Fibroblast of skin of right quadriceps (primary cell): ENCODE measurements around the gene SHISAL2B.
"Not testable (repeated sequence)": the region's sequence is repeated elsewhere in the genome, so short reads cannot be mapped to it uniquely, and the experiment has no call there.

Source experiments
- DNase-seq: peaks from one replicate; pipeline ENCODE4 v3.0.0-alpha.2; 2013

Gene SHISAL2B

DNA sequence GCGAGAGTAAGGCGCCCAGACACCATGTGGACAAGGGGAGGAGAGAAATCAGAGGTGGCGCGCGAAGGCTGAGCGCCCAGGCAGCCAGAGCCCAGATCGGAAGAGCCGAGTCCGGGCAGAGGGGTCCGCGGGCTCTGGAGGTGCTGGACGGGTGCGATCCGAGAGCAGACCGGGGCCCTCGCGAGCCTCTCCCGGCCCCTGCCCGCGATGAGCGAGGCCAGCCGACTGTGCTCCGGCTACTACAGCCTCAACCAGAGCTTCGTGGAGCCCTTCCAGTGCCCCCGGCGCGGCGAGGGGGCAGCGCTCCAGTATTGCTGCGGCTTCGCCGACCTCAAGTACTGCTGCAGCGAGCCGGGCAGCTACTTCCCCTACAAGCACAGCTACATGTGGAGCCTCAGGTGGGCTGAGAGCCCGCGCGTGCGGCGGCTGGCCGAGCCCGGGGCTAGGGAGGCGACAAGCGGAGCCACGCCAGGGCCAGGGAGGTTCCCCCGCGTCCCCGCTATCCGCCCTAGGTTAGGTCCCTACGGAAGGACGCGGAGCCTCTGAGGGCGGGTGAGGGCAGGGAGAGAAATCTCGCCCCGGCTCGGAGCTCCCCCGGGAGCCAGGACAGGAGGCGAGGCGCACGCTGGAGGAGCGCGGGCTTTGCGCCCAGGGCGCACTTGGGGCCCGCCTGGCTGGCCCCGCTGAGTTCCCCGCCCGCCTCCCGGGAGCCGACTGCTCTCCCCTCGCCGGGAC is at the start of gene SHISAL2B:
SHISAL2B (plus strand) TSS at position 87 of the 735 bp plus-strand sequence; CDS start at position 208, 121 bp downstream.
- DNase-seq, result no peak

DNA sequence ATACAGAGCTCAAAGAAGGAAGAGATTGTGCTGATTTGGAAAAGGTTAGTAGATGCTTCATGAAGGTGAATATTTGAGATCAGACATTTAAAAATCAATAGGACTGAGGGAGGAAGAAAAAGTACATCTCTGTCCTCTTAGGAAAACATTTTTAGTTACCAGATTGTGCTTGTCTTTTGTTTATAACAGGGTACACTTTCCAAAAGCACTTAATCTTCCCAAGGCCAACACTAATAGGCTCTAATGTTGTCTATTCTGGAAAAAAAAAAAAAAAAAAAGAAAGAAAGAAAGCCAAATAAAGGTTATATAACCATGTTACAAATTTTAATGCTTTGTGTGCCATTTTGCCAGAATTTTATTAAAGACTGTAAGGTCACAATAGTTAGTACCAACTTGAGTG is 45.5 kb upstream of the SHISAL2B start:
- no peak for DNase-seq

DNA sequence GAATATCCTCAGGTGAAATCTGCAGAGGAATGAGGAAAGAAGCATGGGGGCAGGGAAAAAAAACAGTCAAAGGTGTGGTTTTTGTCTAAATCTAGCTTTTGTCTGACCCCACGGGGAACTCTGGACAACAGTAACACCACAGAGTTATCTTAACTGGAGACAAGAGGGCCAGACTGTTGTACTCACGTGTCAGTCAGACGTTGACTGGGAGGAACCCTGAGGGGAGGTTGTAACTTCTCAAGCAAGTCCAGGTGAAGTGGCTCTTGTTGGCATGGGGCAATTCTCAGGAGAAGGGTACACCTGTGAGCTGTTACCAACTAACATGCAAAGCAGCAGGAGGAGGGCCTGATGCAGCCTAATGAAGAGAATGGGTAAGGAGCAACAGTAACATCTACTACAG is 44.1 kb upstream of the SHISAL2B start:
- no peak for DNase-seq

DNA sequence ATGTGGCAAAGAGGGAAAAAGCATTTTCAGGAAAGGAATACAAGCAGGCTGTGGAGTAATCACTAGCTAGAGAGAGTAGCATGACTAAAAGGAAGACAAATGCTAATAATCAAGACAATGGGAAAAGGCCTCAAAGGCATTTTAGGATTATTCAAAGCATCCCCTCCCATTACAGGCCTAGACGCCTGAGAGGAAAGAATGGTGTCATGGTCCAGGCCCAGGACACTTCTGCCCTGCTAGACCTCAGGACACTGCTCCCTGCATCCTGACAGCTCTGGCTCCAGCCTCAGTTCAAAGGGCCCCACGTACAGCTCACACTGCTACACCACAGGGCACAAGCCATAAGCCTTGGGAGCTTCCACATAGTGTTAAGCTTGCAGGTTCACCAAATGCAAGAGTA is 40.8 kb upstream of the SHISAL2B start:
- DNase-seq, result no peak

DNA sequence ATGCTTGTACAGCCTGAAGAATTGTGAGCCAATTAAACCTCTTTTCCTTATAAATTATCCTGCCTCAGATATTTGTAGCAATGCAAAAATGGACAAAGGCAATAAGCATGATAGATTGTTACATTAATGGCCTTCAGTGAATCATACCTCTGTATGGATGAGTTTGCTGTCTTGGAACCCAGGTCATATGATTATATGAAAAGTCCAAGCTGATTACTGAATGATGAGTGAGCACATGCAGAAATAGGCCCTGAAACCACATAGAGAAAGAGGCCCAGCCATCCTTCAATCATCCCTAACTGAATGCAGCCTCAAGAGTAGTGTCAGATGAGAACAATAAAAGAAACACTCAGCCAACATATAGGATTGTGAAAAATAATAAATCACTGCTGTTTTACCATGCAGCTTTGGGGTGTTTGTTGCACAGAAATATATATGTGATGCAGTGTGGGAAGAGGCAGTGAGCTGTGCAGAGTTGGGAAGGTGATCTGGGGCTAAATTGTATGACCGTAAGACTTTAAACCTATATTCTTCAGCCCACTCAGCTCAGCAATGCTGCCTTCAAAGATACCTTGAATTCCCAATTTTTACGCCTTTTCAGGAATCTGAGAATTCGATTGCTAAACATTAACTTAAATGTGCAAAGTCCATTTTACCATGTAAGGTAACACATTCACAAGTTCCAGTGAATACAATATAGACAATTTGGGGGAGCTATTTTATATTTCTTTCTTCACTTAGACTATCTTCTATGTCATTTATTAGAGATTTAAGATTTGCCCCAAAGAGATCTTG is 36.3 kb upstream of the SHISAL2B start:
- no peak for DNase-seq

DNA sequence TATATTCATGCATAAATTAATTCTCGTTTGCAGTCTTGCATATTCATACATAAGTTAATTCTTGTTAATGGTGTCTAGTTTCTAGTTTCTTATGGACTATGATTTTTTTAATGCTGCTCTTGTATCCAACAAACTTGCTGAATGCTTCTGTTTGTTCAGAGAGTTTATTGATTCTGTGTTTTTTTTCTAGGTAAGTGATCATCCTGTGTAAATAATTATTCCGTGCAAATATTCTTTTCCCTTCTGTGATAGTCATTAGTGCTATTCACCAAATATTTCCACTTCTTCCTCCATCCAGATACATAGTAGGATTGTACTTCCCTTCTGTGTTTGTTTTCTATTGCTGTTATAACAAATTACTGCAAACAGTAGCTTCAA is 35.8 kb upstream of the SHISAL2B start:
- no peak for DNase-seq

DNA sequence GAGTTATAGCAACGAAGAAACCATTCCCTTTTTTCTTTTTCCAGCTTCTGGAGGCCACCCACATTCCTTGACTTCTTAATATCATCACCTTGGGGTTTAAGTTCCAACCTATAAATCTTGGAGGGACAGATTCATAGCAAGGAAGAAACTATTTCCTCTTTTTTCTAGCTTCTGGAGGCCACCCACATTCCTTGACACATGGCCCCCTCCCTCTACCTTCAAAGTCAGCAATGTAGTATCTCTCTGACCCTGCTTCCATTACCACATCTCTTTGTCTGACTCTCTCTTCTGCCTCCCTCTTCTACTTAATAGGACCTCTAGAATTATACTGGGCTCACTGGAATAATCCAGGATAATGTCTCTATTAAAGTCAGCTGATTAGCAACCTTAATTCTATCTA is 34.7 kb upstream of the SHISAL2B start:
- DNase-seq, result no peak

DNA sequence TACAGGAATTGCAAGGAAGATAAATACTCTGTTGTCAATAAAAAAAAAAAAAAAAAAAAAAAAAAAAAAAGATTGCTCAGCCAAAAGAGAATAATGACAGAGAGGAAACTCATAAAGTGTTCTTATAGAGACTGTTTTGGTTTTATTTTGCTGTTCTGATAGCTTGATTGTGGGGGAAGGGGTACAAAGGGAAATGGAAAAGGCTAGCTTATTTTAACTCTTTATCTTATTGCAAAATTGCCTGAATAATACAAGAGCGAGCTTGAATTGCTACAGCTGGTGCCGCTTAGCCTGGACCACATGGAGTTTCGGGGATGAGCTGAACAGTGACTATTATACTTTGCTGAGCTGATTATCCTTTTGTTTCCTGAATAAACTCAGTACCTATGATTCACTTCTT is 31.0 kb upstream of the SHISAL2B start:
- DNase-seq, result no peak

DNA sequence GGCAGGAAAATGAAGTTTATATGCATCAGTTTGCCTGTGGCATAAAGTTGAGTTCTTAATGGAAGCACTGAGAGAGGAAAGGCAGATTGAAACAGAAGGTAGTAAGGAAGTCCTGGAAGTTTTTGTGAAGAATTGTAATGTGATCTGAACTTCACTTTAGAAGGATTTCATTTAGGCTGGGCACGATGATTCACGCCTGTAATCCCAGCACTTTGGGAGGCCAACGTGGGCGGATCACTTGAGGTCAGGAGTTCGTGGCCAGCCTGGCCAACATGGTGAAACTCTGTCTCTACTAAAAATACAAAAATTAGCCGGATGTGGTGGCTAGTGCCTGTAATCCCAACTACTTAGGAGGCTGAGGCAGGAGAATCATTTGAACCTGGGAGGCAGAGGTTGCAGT is 27.1 kb upstream of the SHISAL2B start:
- DNase-seq, result peak; percentile 17

DNA sequence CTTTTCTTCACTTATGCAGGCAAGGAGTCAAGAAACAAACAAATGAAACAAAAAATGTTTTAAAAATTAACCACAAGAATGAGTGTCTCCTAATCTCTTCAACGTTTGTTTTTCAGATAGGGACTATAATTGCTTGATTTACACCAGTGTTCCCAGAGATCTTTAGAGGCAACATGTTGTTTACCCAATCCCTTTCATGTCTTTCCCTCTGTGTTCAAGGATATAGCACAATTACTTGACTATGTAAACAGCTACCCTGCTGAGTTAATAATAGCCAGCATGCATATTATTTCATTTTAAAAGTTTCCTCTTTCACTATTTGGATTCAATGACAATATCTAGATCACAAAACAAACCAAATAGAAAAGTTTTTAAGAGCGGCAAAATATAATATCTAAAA is 25.1 kb upstream of the SHISAL2B start:
- DNase-seq, result no peak

DNA sequence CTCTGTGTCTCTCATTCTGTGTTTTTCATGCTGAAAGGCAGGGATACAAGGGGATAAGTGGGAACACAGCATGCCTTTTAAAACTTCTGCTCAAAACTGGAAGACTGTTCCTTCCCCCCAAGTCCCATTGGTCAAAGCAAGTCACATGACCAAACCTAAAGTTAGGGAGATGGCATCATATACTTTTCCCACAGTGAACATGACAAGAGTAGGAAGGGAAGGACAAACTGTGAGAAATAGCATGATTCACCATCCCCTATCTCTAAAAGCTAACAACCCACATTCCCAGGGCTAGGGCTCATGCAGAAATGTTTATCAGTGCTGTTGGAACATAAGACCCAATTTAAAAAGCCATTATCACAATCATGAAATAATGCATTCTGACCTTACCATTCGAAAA is 24.2 kb upstream of the SHISAL2B start:
- peak; percentile 43 for DNase-seq

DNA sequence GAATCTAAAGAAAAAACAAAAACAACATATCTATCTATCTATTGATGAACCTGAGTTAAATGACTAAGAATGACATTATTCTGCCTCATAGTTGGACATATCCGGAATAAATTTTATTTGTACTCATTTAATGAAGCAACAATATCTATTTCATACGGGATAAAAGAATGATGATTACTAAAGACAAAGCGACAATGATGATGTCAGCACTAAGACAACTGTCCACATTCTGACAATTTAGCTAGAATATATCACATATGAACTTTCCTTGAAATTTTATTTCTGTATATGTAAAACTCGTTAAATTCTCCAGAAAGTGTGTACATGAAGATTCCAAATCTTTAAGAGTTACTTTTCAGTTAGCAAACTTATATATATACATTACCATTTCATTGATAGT is 23.2 kb upstream of the SHISAL2B start:
- no peak for DNase-seq

DNA sequence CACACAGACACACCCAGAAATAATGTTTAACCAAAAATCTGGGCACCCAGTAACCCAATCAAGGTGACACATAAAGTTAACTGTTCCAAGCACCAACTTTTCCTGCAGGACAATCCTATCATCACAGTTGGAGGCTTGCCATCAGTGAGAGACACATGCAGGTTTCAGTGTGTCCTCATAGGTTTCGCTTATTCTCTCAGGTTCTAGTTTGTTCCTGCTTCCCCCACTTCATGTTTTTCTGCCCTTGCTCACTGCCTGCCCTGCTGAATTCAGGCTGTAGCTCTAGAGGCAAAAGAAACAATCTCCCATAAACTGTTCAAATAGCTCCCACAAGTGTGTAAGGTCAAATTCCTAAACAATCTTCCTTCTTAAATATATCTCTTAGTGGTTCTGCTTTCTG is 20.0 kb upstream of the SHISAL2B start:
- no peak for DNase-seq

DNA sequence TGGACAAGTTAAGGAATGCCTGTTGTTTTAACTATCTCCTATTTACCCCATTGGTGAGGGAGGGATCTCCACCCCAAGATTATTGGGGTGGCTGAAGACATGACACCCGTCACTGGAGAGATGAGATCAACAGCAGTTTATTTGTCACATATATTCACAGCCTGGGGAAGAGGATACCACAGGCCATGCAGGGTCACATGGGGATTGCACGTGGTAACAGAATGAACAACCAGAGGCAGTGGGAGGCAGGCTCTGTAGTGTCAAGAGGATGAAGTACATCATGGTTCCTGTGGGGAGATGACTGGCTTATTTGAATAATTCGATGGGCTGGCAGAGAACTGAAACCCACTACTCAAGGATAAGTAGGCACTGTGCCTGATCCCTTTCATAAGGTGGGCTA is 18.6 kb upstream of the SHISAL2B start:
- no peak for DNase-seq

DNA sequence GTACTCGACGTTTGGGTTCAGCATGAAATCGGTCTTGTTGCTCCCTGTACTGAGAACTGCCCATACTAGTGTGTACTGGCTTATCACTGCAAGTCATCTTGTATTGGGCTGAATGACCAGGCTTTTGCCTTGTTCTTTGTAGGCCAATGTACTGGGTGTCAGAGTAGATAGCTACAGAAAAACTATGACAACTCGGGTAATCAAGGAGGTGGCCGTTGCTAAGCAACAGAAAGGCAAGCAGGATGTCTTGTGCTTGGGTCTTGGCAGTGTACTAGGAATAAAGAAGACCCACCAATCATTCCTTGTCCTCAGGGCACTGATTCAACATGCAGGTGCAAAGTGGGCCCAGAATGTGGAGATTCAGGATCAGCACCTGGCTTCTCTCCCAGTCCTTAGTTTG is 11.9 kb upstream of the SHISAL2B start:
- DNase-seq, result no peak

DNA sequence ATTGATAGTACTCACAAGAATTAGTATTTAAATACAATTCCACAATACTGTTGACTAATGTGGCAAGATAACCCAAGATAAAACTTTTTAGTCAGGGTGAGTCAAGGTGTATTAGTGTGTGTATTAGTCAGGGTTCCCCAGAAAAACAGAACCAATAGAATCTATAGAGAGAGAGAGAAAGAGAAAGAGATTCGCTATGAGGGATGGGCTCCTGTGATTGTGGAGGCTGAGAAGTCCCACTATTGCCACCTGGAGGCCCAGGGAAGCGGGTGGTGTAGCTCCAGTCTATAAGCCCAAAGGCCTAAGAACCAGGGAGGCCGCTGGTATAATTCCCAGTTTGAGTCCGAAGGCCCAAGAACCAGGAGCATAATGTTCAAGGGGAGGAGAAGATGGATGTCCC is 10.0 kb upstream of the SHISAL2B start:
- no peak for DNase-seq

DNA sequence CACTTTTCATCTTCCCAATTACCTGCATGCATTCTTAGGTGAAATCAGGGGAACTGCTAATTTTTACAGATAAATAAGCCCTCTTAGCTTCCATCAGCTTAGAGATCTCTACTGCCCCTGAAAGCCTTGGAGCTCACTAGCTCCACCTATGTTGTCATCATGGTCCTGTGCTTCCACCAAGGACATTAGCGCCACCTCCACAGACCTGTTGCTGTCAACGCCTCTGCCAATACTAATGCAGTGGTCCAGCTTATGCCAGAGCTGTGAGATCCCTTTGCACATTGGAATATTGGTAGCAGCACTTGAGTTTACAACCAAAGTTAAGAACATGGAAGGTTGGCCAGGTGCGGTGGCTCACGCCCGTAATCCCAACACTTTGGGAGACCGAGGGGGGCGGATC is 7.7 kb upstream of the SHISAL2B start:
- DNase-seq, result no peak

DNA sequence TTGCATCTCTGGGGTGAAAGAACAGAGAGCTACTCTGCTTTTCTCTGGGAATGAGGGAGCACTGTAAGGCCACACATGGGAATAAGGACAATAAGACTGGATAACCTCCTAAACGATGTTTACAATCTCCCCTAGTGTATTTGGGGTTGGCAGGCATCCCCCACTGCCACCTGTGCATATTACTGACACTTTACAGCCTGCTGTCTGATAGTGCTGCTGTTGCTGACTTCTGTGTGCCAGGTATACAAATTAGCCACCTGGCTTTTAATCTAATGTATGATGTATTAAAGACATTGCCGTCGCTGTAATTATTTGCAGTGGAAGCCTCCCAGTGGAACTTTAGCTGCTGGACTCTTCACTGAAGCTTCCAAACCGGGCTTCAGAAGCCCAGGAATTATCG is 4.4 kb upstream of the SHISAL2B start:
- no peak for DNase-seq

DNA sequence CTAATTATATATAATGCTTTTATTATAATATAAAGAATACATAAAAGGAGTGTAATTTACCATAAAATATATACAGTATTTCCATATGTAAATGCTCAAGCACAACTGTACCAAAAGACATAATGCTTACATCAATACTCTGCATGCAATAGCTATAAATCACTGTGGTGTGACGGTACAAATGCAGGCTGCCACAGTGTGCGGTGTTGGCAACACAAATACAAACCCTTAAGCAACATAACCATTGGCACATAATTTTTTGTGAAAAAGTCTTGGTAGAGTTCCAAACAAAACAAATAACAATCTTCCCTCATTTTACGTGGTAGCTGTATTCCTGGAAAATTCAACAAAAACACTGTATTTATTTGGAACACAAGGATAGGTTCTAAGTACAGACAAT is 1.9 kb upstream of the SHISAL2B start:
- no peak for DNase-seq

DNA sequence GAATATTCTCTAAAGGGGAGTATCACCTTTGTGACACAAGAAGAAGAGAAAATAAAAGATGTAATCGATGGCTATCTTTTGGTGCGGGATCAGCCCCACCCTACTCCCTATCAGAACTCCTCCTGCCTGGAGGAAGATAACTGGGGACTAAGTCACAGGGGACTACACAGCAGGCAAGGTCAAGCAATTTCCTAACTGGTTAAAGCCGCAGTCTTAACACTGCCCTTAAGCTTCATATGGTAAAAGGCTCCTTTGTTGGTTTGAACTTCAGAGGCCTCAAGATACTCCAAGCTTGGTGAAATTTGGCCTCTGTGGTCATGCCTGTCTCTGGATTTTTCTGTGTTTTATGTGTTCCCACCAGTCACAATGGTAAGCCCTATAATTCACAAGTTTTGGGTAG is 1.3 kb upstream of the SHISAL2B start:
- no peak for DNase-seq

DNA sequence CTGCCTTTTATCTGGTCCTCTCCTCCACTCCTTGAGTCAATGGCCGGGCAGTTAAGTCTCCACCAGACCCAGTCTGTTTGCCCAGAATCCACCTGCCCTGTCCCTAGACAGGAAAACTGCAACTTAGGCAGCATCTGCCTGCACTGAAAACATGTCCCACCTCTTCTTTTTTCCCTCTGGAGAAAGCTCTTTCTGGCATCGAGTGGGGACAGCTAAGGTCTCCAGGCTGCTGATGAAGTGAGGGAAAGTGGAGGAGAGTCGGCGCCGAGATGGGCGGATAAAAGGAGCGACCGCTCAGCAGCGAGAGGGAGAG is 243 bp upstream of the SHISAL2B start:
- no peak for DNase-seq

DNA sequence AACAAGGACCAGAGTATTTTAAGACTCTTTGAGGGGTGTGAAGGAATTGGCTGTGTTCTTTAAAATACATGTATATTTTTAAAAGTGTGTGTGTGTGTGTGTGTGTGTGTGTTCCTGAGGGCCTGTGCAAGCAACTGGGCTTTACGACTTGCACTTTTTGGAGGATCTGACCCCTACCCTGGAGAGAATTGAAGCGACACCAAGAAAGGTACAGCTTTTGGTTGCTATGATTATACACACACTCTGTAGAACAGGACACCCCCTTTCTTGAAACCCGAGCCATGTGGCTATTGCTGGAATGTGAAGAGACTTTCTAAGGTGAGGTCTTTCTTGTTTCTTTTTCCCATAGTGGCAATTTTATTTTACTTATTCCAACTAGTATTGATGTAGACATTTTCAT is 988 bp downstream of the SHISAL2B start:
- no peak for DNase-seq

DNA sequence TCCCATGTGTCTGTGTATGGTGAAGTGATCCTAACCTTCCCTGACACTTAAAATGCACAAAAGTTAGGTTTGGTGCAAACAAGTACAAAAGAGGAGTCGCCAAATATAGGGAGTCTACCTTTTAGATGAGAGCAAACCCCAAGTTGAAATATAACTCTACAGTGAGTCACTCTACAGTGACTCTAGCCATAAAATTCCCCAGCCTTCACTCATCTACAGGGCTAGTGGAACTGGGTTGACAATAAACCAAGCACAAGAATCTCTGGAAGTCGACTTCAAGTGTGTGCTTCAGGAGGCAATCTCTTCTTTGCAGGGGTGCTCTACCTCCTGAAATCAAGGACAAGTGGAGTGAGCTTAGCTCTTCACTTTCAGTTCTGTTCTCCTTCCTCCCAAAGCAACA is 3.3 kb downstream of the SHISAL2B start:
- no peak for DNase-seq

DNA sequence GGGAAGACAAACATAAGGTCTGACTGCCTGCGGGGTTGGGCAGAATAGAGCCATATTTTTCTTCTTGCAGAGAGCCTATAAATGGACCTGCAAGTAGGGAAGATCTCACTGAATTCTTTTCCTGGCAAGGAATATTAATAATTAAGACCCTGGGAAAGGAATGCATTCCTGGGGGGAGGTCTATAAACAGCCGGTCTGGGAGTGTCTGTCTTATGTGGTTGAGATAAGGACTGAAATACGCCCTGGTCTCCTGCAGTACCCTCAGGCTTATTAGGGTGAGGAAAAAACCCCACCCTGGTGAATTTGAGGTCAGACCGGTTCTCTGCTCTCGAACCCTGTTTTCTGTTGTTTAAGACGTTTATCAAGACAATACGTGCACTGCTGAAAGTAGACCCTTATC is 6.1 kb downstream of the SHISAL2B start:
- DNase-seq, result not testable (repeated sequence)

DNA sequence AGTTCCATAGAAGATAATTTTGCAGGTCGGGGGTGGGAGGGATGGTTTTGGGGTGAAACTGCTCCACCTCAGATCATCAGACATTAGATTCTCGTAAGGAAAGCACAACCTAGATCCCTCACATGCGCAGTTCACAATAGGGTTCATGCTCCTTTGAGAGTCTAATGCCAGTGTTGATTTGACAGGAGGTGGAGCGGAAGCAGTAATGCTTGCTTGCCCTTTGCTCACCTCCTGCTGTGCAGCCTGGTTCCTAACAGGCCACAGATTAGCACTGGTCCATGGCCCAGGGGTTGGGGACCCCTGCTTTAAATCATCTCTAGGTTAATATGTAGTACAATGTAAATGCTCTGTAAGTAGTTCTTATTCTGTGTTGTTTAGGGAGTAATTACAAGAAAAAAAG is 10.5 kb downstream of the SHISAL2B start:
- no peak for DNase-seq
